ENCODE measurements around the gene DHDH. TPM values are rescaled to one million over a fixed set of nuclear protein-coding genes. Genes with fewer than 3 reads are reported as not detected.
A peak's percentile ranks its signal among the peaks of the same experiment; 100 is the strongest.

Gene DHDH
- total and polyA plus RNA-seq, 2 of the 13 experiments (the other 11 are each of a cell fraction or from before 2014, with no cell fraction given), result 0.13 to 0.91 TPM

DNA sequence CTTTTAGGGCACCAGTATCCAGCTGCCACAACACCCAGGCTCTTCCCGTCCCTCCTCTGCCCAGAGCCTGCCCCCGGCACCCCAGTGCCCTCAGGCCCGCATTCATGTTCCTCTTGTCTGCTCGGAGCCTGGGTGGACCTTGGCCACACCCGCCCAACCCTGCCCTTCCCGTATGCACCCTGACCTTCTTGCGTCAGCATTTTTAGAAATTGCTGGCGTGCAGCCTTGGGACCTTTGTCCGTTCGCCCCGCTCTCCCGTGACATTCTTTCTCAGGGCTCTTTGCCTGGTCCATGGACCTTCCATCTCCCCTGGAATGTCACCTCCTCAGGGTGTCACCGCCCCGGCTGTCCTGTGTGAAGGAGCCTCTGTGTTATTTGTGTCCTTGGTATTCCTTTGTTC, 25.8 kb upstream of the DHDH start (continued):
- peak; percentile 69 for TF ChIP-seq NCOA2 (CRISPR knock-in tag; IDR thresholded peaks at IDR 0.05)
- no peak for TF ChIP-seq ZFP36L2 (CRISPR knock-in tag; IDR thresholded peaks at IDR 0.05)
- no peak for TF ChIP-seq ZNF776 (CRISPR knock-in tag; IDR thresholded peaks at IDR 0.05)
- no peak for TF ChIP-seq ZNF713 (CRISPR knock-in tag; IDR thresholded peaks at IDR 0.05)
- TF ChIP-seq, protein P1, sequence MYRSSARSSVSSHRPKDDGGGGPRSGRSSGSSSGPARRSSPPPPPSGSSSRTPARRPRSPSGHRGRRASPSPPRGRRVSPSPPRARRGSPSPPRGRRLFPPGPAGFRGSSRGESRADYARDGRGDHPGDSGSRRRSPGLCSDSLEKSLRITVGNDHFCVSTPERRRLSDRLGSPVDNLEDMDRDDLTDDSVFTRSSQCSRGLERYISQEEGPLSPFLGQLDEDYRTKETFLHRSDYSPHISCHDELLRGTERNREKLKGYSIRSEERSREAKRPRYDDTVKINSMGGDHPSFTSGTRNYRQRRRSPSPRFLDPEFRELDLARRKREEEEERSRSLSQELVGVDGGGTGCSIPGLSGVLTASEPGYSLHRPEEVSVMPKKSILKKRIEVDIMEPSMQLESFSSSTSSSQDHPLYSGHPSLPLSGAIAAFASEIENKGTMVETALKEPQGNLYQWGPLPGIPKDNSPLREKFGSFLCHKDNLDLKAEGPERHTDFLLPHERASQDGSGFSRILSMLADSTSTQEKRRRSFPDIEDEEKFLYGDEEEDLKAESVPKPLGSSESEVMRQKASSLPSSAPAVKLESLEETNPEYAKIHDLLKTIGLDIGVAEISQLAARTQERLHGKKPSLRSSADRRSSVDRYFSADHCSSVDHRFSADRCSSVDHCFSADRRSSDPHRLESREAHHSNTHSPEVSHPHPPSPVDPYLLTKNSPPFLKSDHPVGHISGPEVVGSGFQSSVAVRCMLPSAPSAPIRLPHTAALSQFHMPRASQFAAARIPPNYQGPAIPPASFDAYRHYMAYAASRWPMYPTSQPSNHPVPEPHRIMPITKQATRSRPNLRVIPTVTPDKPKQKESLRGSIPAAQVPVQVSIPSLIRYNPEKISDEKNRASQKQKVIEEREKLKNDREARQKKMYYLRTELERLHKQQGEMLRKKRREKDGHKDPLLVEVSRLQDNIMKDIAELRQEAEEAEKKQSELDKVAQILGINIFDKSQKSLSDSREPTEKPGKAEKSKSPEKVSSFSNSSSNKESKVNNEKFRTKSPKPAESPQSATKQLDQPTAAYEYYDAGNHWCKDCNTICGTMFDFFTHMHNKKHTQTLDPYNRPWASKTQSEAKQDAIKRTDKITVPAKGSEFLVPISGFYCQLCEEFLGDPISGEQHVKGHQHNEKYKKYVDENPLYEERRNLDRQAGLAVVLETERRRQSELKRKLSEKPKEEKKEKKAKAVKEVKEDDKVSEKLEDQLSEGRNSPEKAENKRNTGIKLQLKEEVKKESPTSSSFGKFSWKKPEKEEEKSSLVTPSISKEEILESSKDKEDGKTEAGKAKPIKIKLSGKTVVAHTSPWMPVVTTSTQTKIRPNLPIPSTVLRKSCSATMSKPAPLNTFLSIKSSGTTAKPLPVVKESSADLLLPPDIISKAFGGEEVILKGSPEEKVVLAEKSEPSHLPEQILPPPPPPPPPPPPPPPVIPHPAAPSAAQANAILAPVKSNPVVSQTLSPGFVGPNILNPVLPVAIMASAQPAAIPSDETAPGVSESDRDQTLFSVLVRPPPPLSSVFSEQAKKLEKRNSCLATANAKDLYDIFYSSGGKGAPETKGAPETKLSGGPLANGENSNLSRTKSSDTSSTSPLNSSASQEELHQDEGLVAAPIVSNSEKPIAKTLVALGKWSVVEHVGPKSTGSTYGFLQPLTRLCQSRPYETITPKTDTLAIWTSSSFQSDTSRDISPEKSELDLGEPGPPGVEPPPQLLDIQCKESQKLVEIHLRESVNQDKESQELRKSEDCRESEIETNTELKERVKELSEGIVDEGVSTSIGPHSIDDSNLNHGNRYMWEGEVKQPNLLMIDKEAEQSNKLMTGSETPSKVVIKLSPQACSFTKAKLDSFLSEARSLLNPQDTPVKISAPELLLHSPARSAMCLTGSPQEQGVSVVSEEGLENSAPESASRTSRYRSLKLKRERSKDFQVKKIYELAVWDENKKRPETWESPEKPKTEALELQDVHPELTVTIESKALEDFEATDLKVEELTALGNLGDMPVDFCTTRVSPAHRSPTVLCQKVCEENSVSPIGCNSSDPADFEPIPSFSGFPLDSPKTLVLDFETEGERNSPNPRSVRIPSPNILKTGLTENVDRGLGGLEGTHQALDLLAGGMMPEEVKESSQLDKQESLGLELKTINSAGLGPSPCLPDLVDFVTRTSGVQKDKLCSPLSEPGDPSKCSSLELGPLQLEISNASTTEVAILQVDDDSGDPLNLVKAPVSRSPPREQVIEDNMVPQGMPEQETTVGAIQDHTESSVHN (CRISPR knock-in tag; IDR thresholded peaks at IDR 0.05), result no peak; the same call in 1 of the 2 replicates
- TF ChIP-seq STAG1 (CRISPR knock-in tag; IDR thresholded peaks at IDR 0.05), result no peak
- TF ChIP-seq HNF4A (CRISPR knock-in tag; IDR thresholded peaks at IDR 0.05), result peak; percentile 98
- TF ChIP-seq ZNF605 (CRISPR knock-in tag; IDR thresholded peaks at IDR 0.05), result peak; percentile 54; the same call in 1 of the 2 replicates
- TF ChIP-seq NCOA1 (CRISPR knock-in tag; IDR thresholded peaks at IDR 0.05), result no peak
- TF ChIP-seq, protein P2, sequence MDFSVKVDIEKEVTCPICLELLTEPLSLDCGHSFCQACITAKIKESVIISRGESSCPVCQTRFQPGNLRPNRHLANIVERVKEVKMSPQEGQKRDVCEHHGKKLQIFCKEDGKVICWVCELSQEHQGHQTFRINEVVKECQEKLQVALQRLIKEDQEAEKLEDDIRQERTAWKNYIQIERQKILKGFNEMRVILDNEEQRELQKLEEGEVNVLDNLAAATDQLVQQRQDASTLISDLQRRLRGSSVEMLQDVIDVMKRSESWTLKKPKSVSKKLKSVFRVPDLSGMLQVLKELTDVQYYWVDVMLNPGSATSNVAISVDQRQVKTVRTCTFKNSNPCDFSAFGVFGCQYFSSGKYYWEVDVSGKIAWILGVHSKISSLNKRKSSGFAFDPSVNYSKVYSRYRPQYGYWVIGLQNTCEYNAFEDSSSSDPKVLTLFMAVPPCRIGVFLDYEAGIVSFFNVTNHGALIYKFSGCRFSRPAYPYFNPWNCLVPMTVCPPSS (IDR thresholded peaks at IDR 0.05), result no peak
- TF ChIP-seq GABPB1 (CRISPR knock-in tag; IDR thresholded peaks at IDR 0.05), result peak; percentile 55
- TF ChIP-seq, protein P3, sequence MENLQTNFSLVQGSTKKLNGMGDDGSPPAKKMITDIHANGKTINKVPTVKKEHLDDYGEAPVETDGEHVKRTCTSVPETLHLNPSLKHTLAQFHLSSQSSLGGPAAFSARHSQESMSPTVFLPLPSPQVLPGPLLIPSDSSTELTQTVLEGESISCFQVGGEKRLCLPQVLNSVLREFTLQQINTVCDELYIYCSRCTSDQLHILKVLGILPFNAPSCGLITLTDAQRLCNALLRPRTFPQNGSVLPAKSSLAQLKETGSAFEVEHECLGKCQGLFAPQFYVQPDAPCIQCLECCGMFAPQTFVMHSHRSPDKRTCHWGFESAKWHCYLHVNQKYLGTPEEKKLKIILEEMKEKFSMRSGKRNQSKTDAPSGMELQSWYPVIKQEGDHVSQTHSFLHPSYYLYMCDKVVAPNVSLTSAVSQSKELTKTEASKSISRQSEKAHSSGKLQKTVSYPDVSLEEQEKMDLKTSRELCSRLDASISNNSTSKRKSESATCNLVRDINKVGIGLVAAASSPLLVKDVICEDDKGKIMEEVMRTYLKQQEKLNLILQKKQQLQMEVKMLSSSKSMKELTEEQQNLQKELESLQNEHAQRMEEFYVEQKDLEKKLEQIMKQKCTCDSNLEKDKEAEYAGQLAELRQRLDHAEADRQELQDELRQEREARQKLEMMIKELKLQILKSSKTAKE (CRISPR knock-in tag; IDR thresholded peaks at IDR 0.05; ENCODE audit: borderline replicate concordance), result peak; percentile 38; the same call in 1 of the 2 replicates
- TF ChIP-seq SNAPC2 (CRISPR knock-in tag; IDR thresholded peaks at IDR 0.05), result no peak
- TF ChIP-seq ZNF354B (CRISPR knock-in tag; IDR thresholded peaks at IDR 0.05), result no peak
- TF ChIP-seq FOXK2 (IDR thresholded peaks at IDR 0.05), result no peak
- no peak for TF ChIP-seq SALL2 (CRISPR knock-in tag; IDR thresholded peaks at IDR 0.05)
- TF ChIP-seq, protein P4, sequence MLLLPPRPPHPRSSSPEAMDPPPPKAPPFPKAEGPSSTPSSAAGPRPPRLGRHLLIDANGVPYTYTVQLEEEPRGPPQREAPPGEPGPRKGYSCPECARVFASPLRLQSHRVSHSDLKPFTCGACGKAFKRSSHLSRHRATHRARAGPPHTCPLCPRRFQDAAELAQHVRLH (CRISPR knock-in tag; IDR thresholded peaks at IDR 0.05; ENCODE audit: borderline replicate concordance, low read depth), result peak; percentile 63; the same call in 1 of the 2 replicates
- no peak for TF ChIP-seq ZNF382 (CRISPR knock-in tag; IDR thresholded peaks at IDR 0.05; ENCODE audit: borderline replicate concordance)
- TF ChIP-seq ZNF24 (IDR thresholded peaks at IDR 0.05), result no peak
- TF ChIP-seq HNRNPK (IDR thresholded peaks at IDR 0.05; ENCODE audit: low read depth, low read length, poor library complexity, severe bottlenecking), result no peak
- peak; percentile 93 for TF ChIP-seq NR2F6 (IDR thresholded peaks at IDR 0.05)
- peak; percentile 94 for TF ChIP-seq NR2F6 (CRISPR knock-in tag; IDR thresholded peaks at IDR 0.05)
